ENCODE data around the gene SLIT1.

GRCh38 chr10:97053276-97053675, 132.5 kb downstream of the SLIT1 start:
- no peak for TF ChIP-seq EZH2 (IDR thresholded peaks at IDR 0.05; ENCODE audit: low read length)
- no peak for TF ChIP-seq CTCF (optimal IDR thresholded peaks at IDR 0.05 in 1 of 3, IDR thresholded peaks at IDR 0.05 in 1 of 3, conservative IDR thresholded peaks at IDR 0.05 in 1 of 3; ENCODE audit: extremely low read depth in 1 of 3, insufficient read depth in 2 of 3, low read length in 3 of 3)

Measured in keratinocyte (primary cell).